ENCODE data around the gene OVAAL. TPM values are rescaled to one million over a fixed set of nuclear protein-coding genes. Genes with fewer than 3 reads are reported as not detected.

Gene OVAAL
- total RNA-seq, 1 donor from 2014 or later, result 0.96 TPM

GRCh38 chr1:180571060-180571831, 12.5 kb downstream of the OVAAL start:
- no peak for DNase-seq (ENCODE audit: low spot score)

- DNase-seq (ENCODE audit: low spot score), result no peak
Observed at GRCh38 chr1:180571832-180572636, 13.3 kb downstream of the OVAAL start.

GRCh38 chr1:180572760-180573159, 14.0 kb downstream of the OVAAL start:
- no peak for DNase-seq (ENCODE audit: low spot score)

- DNase-seq (ENCODE audit: low spot score), result no peak
Observed at GRCh38 chr1:180574031-180574713, 15.4 kb downstream of the OVAAL start.

GRCh38 chr1:180577361-180577760, 18.6 kb downstream of the OVAAL start:
- no peak for DNase-seq (ENCODE audit: low spot score)

- DNase-seq (ENCODE audit: low spot score), result no peak
Observed at GRCh38 chr1:180579961-180580611, 21.3 kb downstream of the OVAAL start.

- peak; percentile 63 for DNase-seq (ENCODE audit: low spot score)
Observed at GRCh38 chr1:180581635-180582039, 22.9 kb downstream of the OVAAL start.

GRCh38 chr1:180584869-180585268, 26.1 kb downstream of the OVAAL start:
- no peak for DNase-seq (ENCODE audit: low spot score)

GRCh38 chr1:180585994-180586359, 27.2 kb downstream of the OVAAL start:
- DNase-seq (ENCODE audit: low spot score), result no peak

- DNase-seq (ENCODE audit: low spot score), result no peak
Observed at GRCh38 chr1:180586671-180587155, 27.9 kb downstream of the OVAAL start.

- no peak for DNase-seq (ENCODE audit: low spot score)
Observed at GRCh38 chr1:180588121-180588520, 29.4 kb downstream of the OVAAL start.

- DNase-seq (ENCODE audit: low spot score), result no peak
Observed at GRCh38 chr1:180590889-180591288, 32.1 kb downstream of the OVAAL start.

GRCh38 chr1:180593382-180593781, 34.6 kb downstream of the OVAAL start:
- DNase-seq (ENCODE audit: low spot score), result no peak

GRCh38 chr1:180594723-180595122, 36.0 kb downstream of the OVAAL start:
- DNase-seq (ENCODE audit: low spot score), result no peak

- no peak for DNase-seq (ENCODE audit: low spot score)
Observed at GRCh38 chr1:180595966-180596365, 37.2 kb downstream of the OVAAL start.

GRCh38 chr1:180597520-180597919, 38.8 kb downstream of the OVAAL start:
- no peak for DNase-seq (ENCODE audit: low spot score)

GRCh38 chr1:180598333-180598974, 39.7 kb downstream of the OVAAL start:
- DNase-seq (ENCODE audit: low spot score), result no peak

GRCh38 chr1:180600343-180600742, 41.6 kb downstream of the OVAAL start:
- no peak for DNase-seq (ENCODE audit: low spot score)

- no peak for DNase-seq (ENCODE audit: low spot score)
Observed at GRCh38 chr1:180601512-180601911, 42.7 kb downstream of the OVAAL start.

GRCh38 chr1:180603223-180603849, 44.6 kb downstream of the OVAAL start:
- DNase-seq (ENCODE audit: low spot score), result no peak

GRCh38 chr1:180603850-180604226, 45.1 kb downstream of the OVAAL start:
- DNase-seq (ENCODE audit: low spot score), result no peak
